GM18517 (cell line): ENCODE data around the gene CNGB1.
"Not testable (repeated sequence)": the region's sequence is repeated elsewhere in the genome, so short reads cannot be mapped to it uniquely, and the experiment has no call there.

ENCODE experiments used
- ATAC-seq: cut with Tn5 transposase; IDR thresholded peaks from one replicate; pipeline ENCODE4 v1.9.1; 2021; ENCODE audit warnings: mild to moderate bottlenecking, moderate library complexity; ENCODE audit not compliant: unreplicated experiment

Gene CNGB1

GRCh38 chr16:57938484-57938883 lies 32.4 kb downstream of the CNGB1 start:
- no peak for ATAC-seq

GRCh38 chr16:57937861-57938260 lies 33.1 kb downstream of the CNGB1 start:
- no peak for ATAC-seq

GRCh38 chr16:57935904-57936303 lies 35.0 kb downstream of the CNGB1 start:
- no peak for ATAC-seq

GRCh38 chr16:57930533-57930932 lies 40.4 kb downstream of the CNGB1 start:
- ATAC-seq = no peak

GRCh38 chr16:57929250-57929649 lies 41.7 kb downstream of the CNGB1 start:
- ATAC-seq = no peak

- ATAC-seq = no peak
These were observed 44.9 kb downstream of the CNGB1 start for GRCh38 chr16:57926041-57926440.

- no peak for ATAC-seq
These were observed 45.6 kb downstream of the CNGB1 start for GRCh38 chr16:57925310-57925709.

- ATAC-seq = no peak
These were observed 46.4 kb downstream of the CNGB1 start for GRCh38 chr16:57924514-57924913.

- ATAC-seq = no peak
These were observed 47.1 kb downstream of the CNGB1 start for GRCh38 chr16:57923841-57924240.

GRCh38 chr16:57923418-57923817 lies 47.5 kb downstream of the CNGB1 start:
- no peak for ATAC-seq

GRCh38 chr16:57920880-57921229 lies 50.1 kb downstream of the CNGB1 start:
- no peak for ATAC-seq

GRCh38 chr16:57920215-57920879 lies 50.6 kb downstream of the CNGB1 start:
- no peak for ATAC-seq

GRCh38 chr16:57918994-57919393 lies 51.9 kb downstream of the CNGB1 start:
- no peak for ATAC-seq

GRCh38 chr16:57918444-57918843 lies 52.5 kb downstream of the CNGB1 start:
- ATAC-seq = no peak

- ATAC-seq = not testable (repeated sequence)
These were observed 53.0 kb downstream of the CNGB1 start for GRCh38 chr16:57917929-57918328.

- ATAC-seq = not testable (repeated sequence)
These were observed 53.4 kb downstream of the CNGB1 start for GRCh38 chr16:57917489-57917888.

- ATAC-seq = no peak
These were observed 54.0 kb downstream of the CNGB1 start for GRCh38 chr16:57916735-57917438.

- ATAC-seq = no peak
These were observed 55.0 kb downstream of the CNGB1 start for GRCh38 chr16:57915811-57916488.

GRCh38 chr16:57915267-57915666 lies 55.7 kb downstream of the CNGB1 start:
- no peak for ATAC-seq

- ATAC-seq = no peak
These were observed 56.4 kb downstream of the CNGB1 start for GRCh38 chr16:57914244-57915173.
